ENCODE results near the gene HOXC9.
A peak's percentile ranks its signal among the peaks of the same experiment; 100 is the strongest.

Gene HOXC9

DNA sequence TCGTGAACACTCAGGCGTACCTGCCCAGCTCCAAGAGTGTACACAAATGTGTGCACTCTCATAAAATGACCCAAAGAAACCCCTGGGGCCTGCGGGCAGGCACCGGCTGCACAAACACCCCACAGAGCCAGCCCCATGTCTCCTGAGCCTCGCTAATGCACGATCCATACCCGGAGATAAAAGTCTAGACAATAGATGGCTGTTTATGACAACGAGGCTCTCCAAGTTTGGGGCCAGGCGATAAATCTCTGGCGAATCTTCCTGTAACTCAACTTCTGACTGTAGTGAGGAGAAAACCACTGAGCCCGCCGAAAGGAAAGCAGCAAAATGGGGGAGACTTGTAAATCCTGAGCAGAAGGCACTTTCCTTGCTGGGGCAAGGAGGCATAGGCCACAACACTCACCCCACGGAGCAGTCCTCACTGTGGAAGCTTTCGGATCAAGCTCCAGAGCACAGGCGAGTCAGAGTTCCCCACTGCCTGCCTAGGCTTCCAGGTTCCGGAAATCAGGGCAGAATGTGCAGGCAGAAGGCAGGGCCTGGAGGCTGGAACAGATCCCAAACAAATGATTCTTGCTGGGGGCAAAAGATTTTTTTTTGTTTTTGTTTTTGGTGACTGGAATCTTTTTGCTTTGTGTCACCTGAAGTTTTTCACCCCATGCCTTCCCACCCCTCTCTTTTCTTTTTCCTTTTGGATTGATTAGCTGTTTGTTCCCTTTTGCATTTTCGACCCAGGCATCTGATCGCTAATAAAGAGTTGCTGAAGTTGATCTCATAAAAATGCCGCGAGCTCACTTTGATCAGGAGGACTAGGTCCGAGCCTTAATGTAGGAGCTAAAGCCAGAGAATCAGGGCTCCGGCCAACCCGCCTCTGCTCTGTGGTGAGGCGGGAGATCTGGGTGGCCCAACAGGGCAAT lies 31.5 kb upstream of the HOXC9 start:
- Mint-ChIP-seq H3K27me3 (peaks cover 100% of the 10 kb centered on the region), H3K4me3 (no peak overlapping the region), H3K4me1 (peaks cover 28% of the 10 kb centered on the region), H3K27ac (no peak overlapping the region), H3K9me3 (no peaks in the 10 kb centered on the region), H3K36me3 (peaks cover 7% of the 10 kb centered on the region)
- CTCF ChIA-PET = interaction anchor here (0.7 kb wide), 1 partner anchor 163 kb away, joined by 4 read pairs; no protein-coding TSS in a partner anchor
- no peak for DNase-seq

DNA sequence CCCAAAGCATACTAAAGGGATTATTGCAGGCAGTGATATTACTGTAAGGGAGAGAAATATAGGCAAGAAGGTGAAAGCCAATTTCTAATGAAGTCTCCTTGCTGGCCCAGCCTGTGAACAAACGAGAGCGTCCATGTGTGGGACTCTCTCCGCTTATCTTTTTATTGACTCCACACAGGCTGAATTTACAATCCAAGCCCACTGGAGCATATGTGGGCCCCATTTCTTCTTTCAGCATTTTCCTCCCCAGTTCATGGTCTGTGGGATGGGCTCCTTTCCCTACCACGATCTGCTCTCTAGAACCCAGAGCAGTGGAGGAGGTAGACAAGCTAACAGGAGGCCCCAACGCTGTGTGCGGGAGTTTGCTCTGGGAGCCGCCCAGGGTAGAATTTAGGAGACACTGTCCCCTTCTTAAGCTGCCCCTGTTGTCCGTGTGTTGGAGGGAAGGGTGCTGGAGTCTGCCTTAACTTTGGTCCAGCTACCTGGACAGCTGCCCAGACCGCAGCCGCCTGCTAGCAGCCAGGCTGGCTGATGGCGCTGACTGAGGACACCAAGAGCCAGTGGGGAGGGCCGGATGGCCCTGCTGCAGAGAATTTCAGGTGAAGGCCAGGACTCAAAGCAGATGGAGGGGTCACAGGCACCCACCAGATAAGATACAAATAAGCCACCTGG lies 30.2 kb upstream of the HOXC9 start:
- no peak overlapping the region for H3K4me3 Mint-ChIP-seq
- CTCF ChIA-PET = interaction anchor here (0.7 to 1.1 kb wide), 2 partner anchors 11 to 161 kb away, joined by 4 read pairs; no protein-coding TSS in a partner anchor
- no peaks in the 10 kb centered on the region for H3K9me3 Mint-ChIP-seq
- no peak for DNase-seq
- H3K36me3 Mint-ChIP-seq = peaks cover 7% of the 10 kb centered on the region
- H3K27ac Mint-ChIP-seq = no peak overlapping the region
- peaks cover 100% of the 10 kb centered on the region for H3K27me3 Mint-ChIP-seq
- H3K4me1 Mint-ChIP-seq = peaks cover 24% of the 10 kb centered on the region

GRCh38 chr12:53970451-53970850 lies 29.5 kb upstream of the HOXC9 start:
- Mint-ChIP-seq H3K36me3 (peaks cover 11% of the 10 kb centered on the region), H3K4me1 (peaks cover 26% of the 10 kb centered on the region), H3K4me3 (no peak overlapping the region), H3K27ac (no peak overlapping the region), H3K27me3 (peaks cover 100% of the 10 kb centered on the region), H3K9me3 (no peaks in the 10 kb centered on the region)
- CTCF ChIA-PET = interaction anchor here (1.1 kb wide), 1 partner anchor 12 kb away, joined by 4 read pairs; no protein-coding TSS in a partner anchor
- DNase-seq = no peak

DNA sequence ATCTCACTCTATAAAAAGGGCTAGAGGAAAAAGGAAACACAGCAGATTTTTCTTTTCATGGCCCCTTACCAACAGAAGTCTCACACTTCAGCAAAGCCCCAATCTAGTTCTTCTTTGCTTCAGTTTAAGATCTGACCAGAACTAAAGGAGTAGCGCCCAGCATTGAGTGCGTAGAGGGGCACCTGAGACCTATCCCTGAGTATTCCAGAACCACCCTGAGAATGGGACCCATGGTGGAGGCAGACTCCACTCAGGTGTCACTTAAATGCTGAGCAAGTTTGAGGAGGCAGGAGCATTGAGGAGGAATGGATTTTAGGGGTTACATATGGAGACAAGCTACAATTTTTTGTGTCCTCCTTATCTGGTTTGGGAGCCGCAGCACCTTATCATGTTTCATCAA lies 28.8 kb upstream of the HOXC9 start:
- Mint-ChIP-seq H3K27ac (no peak overlapping the region), H3K9me3 (peaks cover 2% of the 10 kb centered on the region), H3K27me3 (peaks cover 100% of the 10 kb centered on the region), H3K36me3 (peaks cover 11% of the 10 kb centered on the region), H3K4me3 (no peak overlapping the region), H3K4me1 (peaks cover 25% of the 10 kb centered on the region)
- CTCF ChIA-PET = no interaction called here
- DNase-seq = no peak

GRCh38 chr12:53971686-53972085 lies 28.3 kb upstream of the HOXC9 start:
- peaks cover 100% of the 10 kb centered on the region for H3K27me3 Mint-ChIP-seq
- DNase-seq = no peak
- peaks cover 21% of the 10 kb centered on the region for H3K4me1 Mint-ChIP-seq
- H3K4me3 Mint-ChIP-seq = no peak overlapping the region
- H3K36me3 Mint-ChIP-seq = peaks cover 11% of the 10 kb centered on the region
- peak overlapping the region; percentile 38 for H3K27ac Mint-ChIP-seq
- CTCF ChIA-PET = no interaction called here
- peaks cover 2% of the 10 kb centered on the region for H3K9me3 Mint-ChIP-seq

DNA sequence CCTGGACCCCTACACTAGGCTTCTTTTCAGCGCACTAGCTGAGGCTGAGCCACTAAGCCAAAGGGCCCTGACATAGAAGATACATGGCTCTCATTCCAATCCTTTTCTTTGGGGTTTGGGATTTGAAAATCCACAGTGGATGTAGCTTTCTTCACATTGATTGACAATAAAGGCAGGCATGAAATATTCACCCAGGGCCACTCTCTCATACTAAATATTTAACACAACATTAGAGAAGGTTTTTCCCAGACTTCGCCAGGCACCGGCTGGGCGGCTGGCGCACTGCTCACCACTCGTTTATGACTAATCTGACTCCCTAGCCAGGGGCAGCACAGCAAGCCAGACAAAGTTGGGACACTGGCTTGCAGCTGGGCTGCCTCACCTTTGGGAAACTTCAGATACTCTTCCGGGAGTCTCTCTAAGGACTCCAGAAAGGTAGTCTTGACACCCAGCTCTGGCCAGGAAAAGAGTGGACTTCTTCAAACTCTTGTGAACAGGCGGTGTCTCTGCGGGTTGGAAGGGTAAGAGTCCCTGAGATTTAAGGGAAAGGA lies 27.7 kb upstream of the HOXC9 start:
- CTCF ChIA-PET = no interaction called here
- Mint-ChIP-seq H3K27me3 (peaks cover 100% of the 10 kb centered on the region), H3K9me3 (peaks cover 2% of the 10 kb centered on the region), H3K27ac (peak overlapping the region; percentile 25), H3K4me1 (peaks cover 21% of the 10 kb centered on the region), H3K36me3 (peaks cover 11% of the 10 kb centered on the region), H3K4me3 (no peak overlapping the region)
- no peak for DNase-seq

- H3K27me3 Mint-ChIP-seq = peaks cover 100% of the 10 kb centered on the region
- CTCF ChIA-PET = no interaction called here
- peaks cover 2% of the 10 kb centered on the region for H3K9me3 Mint-ChIP-seq
- peaks cover 11% of the 10 kb centered on the region for H3K36me3 Mint-ChIP-seq
- DNase-seq = no peak
- peak within 1 kb of the TSS; percentile 83 for H3K27ac Mint-ChIP-seq
- peaks cover 21% of the 10 kb centered on the region for H3K4me1 Mint-ChIP-seq
- peak within 1 kb of the TSS; percentile 53 for H3K4me3 Mint-ChIP-seq
These were observed 27.2 kb upstream of the HOXC9 start, which contains the start of gene HOXC11 for GRCh38 chr12:53972722-53973235. HOXC11 (plus strand) TSS chr12:53973126; CDS start chr12:53973242, 116 bp downstream.

DNA sequence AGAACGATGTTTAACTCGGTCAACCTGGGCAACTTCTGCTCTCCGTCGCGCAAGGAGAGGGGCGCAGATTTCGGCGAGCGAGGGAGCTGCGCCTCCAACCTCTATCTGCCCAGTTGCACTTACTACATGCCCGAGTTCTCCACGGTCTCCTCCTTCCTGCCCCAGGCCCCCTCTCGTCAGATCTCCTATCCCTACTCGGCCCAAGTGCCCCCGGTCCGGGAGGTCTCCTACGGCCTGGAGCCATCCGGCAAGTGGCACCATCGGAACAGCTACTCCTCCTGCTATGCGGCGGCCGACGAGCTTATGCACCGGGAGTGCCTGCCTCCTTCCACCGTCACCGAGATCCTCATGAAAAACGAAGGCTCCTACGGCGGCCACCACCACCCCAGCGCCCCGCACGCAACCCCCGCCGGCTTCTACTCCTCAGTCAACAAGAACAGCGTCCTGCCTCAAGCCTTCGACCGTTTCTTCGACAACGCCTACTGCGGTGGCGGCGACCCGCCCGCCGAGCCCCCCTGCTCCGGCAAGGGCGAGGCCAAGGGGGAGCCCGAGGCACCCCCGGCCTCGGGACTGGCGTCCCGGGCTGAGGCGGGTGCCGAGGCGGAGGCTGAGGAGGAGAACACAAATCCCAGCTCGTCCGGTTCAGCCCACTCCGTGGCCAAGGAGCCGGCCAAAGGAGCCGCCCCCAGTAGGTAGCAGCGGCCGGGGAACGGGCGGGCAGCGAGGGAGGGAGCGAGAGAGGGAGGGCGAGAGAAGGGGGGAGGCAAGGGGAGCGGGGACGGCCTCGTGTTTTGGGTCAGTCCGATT lies 26.5 kb upstream of the HOXC9 start:
- peaks cover 8% of the 10 kb centered on the region for H3K36me3 Mint-ChIP-seq
- H3K27ac Mint-ChIP-seq = peak overlapping the region; percentile 83
- peaks cover 2% of the 10 kb centered on the region for H3K9me3 Mint-ChIP-seq

DNA sequence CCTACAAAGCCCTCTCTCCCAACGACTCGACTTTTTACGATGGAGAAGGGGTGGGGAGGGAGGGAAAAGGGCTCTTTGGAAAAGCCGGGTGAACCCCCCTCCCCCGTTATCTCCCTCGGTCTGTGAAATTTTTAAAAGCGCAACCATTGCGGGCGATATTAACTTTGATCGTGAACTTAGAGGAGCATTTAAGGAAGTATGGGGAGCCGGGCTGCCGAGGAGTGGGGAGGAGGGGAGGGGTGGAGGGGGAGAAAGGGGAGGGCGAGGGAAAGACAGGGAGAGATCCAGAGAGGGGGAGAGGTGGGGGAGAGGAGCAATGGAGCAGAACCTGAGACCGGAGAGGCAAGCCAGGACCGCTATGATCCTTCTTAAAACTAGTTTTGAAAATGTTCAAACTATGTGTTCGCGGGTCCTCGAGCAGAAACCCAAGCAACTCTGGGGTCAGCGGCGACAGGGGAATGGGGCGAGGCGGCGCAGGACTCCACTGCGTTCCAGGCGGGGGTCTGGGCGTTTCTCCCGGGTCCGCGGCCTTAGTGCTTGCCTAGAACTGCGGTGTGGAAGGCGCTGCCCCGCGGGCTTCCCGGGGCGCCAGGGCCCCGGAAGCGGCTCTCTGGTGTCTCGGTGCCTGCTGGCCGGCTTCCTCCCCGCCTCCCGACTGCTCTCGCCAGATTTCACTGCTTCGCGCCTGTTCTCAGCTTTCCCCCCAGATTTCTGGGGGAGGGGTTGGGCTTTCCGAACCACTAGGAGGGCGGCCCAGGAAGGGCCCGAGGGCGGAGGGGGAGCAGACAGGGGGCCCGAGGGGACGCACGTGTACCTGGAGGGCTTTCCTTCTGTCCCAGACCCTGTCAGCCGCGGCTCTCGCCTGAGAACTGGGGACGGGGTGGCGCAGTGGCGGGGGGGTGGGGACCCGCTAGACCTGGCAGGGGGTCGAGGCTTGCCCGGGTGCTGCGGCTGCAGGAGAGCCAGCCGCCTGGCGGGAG lies 25.6 kb upstream of the HOXC9 start, which contains the start of gene HOTAIR:
HOTAIR (minus strand) TSS at position 871 of the 980 bp plus-strand sequence.
- H3K4me1 Mint-ChIP-seq = peaks cover 21% of the 10 kb centered on the region
- CTCF ChIA-PET = no interaction called here
- H3K9me3 Mint-ChIP-seq = peaks cover 2% of the 10 kb centered on the region
- H3K36me3 Mint-ChIP-seq = peaks cover 8% of the 10 kb centered on the region
- peaks cover 100% of the 10 kb centered on the region for H3K27me3 Mint-ChIP-seq
- H3K27ac Mint-ChIP-seq = peak within 1 kb of the TSS; percentile 76
- DNase-seq = peak; percentile 37
- H3K4me3 Mint-ChIP-seq = peak within 1 kb of the TSS; percentile 51

More for the DNA sequence above, 26.5 kb upstream of the HOXC9 start:
- DNase-seq = no peak
- CTCF ChIA-PET = no interaction called here
- Mint-ChIP-seq H3K4me3 (peak overlapping the region; percentile 53), H3K4me1 (peaks cover 21% of the 10 kb centered on the region), H3K27me3 (peaks cover 100% of the 10 kb centered on the region)

- CTCF ChIA-PET = interaction anchor here (1.8 kb wide), 1 partner anchor 58 kb away, joined by 4 read pairs; the partner anchor contains the start of gene HOXC5
- peak overlapping the region; percentile 42 for H3K27ac Mint-ChIP-seq
- no peak for DNase-seq
- peak overlapping the region; percentile 51 for H3K4me3 Mint-ChIP-seq
- H3K36me3 Mint-ChIP-seq = peaks cover 8% of the 10 kb centered on the region
- peaks cover 100% of the 10 kb centered on the region for H3K27me3 Mint-ChIP-seq
- peaks cover 2% of the 10 kb centered on the region for H3K9me3 Mint-ChIP-seq
- H3K4me1 Mint-ChIP-seq = peaks cover 21% of the 10 kb centered on the region
These were observed 24.9 kb upstream of the HOXC9 start for GRCh38 chr12:53975064-53975471.

GRCh38 chr12:53975479-53976152 lies 24.3 kb upstream of the HOXC9 start:
- Mint-ChIP-seq H3K4me1 (peaks cover 21% of the 10 kb centered on the region), H3K9me3 (peaks cover 2% of the 10 kb centered on the region), H3K27ac (peak overlapping the region; percentile 70), H3K36me3 (peaks cover 8% of the 10 kb centered on the region), H3K4me3 (peak overlapping the region; percentile 51), H3K27me3 (peaks cover 100% of the 10 kb centered on the region)
- CTCF ChIA-PET = interaction anchor here (1.8 kb wide), 1 partner anchor 57 kb away, joined by 4 read pairs; the partner anchor contains the start of gene HOXC5
- DNase-seq = no peak

All from activated naive CD4-positive, alpha-beta T cell treated with anti-CD3 and anti-CD28 coated beads, Interleukin-2, amount 10 ng/mL, durations not matched to agents 7 days and 5 days (primary cell).